Peyer's patch (tissue), 4 donors: ENCODE measurements around the gene C17orf75.

Source experiments
- CTCF ChIP-seq, 6 experiments: fragments of 450-650 bp in 4 of 6; fragments of 200-600 bp in 2 of 6; sonication (generic) in 1 of 6; IDR thresholded peaks; one replicate each; pipeline ENCODE4 v1.5.1; 2017 to 2019; ENCODE audit warnings: antibody characterized with exemption in 6 of 6, mild to moderate bottlenecking in 3 of 6, moderate library complexity in 1 of 6
- POLR2A ChIP-seq, 2 donors: fragments of 450-650 bp; IDR thresholded peaks; one replicate each; pipeline ENCODE4 v1.5.1; 2017; ENCODE audit warnings: antibody characterized with exemption in 2 of 2, mild to moderate bottlenecking in 2 of 2, moderate library complexity in 2 of 2

GRCh38 chr17:32323811-32324491, 18.0 kb downstream of the C17orf75 start:
- TF ChIP-seq POLR2A (IDR thresholded peaks at IDR 0.05) (no peak), CTCF (IDR thresholded peaks at IDR 0.05) (no peak)
